Mesenchymal stem cell (in vitro differentiated cells and primary cell): Measurements from ENCODE around the gene RRP9.

Experiments used
- DNase-seq: peaks from one replicate; pipeline ENCODE4 v3.0.0-alpha.2; 2013
- H2AFZ ChIP-seq: one replicate; pipeline ENCODE4 v1.6.1; 2013; ENCODE audit warnings: low read depth, mild to moderate bottlenecking, control low read depth, inconsistent platforms, low read length, moderate library complexity
- H2AK5ac ChIP-seq: 2 replicates; pipeline ENCODE4 v1.6.1; 2013; ENCODE audit warnings: low read length, moderate library complexity, mild to moderate bottlenecking, inconsistent platforms; ENCODE audit not compliant: severe bottlenecking
- H2BK120ac ChIP-seq: one replicate; pipeline ENCODE4 v1.6.1; 2013; ENCODE audit warnings: low read depth, mild to moderate bottlenecking, inconsistent platforms, low read length, moderate library complexity
- H2BK12ac ChIP-seq, 2 experiments: one replicate each; pipeline ENCODE4 v1.6.1; 2013; ENCODE audit warnings: inconsistent platforms in 2 of 2, low read length in 2 of 2, mild to moderate bottlenecking in 2 of 2, moderate library complexity in 2 of 2, control low read depth in 1 of 2
- H2BK15ac ChIP-seq: one replicate; pipeline ENCODE4 v1.6.1; 2013; ENCODE audit warnings: mild to moderate bottlenecking, low read depth, inconsistent platforms; ENCODE audit not compliant: poor library complexity, severe bottlenecking
- H2BK5ac ChIP-seq: 2 replicates; pipeline ENCODE4 v1.6.1; 2013; ENCODE audit warnings: low read depth, mild to moderate bottlenecking, low read length, control low read depth, inconsistent platforms; ENCODE audit not compliant: poor library complexity, severe bottlenecking
- H3K14ac ChIP-seq, 2 experiments: one replicate each; pipeline ENCODE4 v1.6.1; 2013; ENCODE audit warnings: inconsistent platforms in 2 of 2, low read length in 2 of 2, control low read depth in 1 of 2, mild to moderate bottlenecking in 1 of 2, moderate library complexity in 1 of 2
- H3K18ac ChIP-seq, 2 experiments: one replicate each; pipeline ENCODE4 v1.6.1; 2013; ENCODE audit warnings: inconsistent platforms in 2 of 2, low read length in 2 of 2, control low read depth in 1 of 2, low read depth in 1 of 2, mild to moderate bottlenecking in 1 of 2
- H3K23ac ChIP-seq, 2 experiments: one replicate each; pipeline ENCODE4 v1.6.1; 2013; ENCODE audit warnings: inconsistent platforms in 2 of 2, low read length in 2 of 2, mild to moderate bottlenecking in 2 of 2, moderate library complexity in 2 of 2, control low read depth in 1 of 2
- H3K27ac ChIP-seq: 2 replicates; pipeline ENCODE4 v1.5.1; 2013; ENCODE audit warnings: mild to moderate bottlenecking, moderate library complexity, low read length, control low read depth, inconsistent platforms; ENCODE audit not compliant: poor library complexity, severe bottlenecking
- H3K27me3 ChIP-seq, 2 experiments: 2 replicates each; pipeline versions ENCODE4 v1.6.1 to v1.7.0; 2013; ENCODE audit warnings: low read length in 2 of 2, mild to moderate bottlenecking in 2 of 2, moderate library complexity in 2 of 2, control low read depth in 1 of 2, inconsistent platforms in 1 of 2; ENCODE audit not compliant: control insufficient read depth in 1 of 2, insufficient read depth in 1 of 2
- H3K36me3 ChIP-seq, 2 experiments: 2 replicates each; pipeline versions ENCODE4 v1.6.1 to v1.7.0; 2013; ENCODE audit warnings: low read length in 2 of 2, control low read depth in 1 of 2, inconsistent platforms in 1 of 2, low read depth in 1 of 2, mild to moderate bottlenecking in 1 of 2; ENCODE audit not compliant: insufficient read depth in 2 of 2, control insufficient read depth in 1 of 2
- H3K4ac ChIP-seq, 2 experiments: one replicate each; pipeline ENCODE4 v1.6.1; 2013; ENCODE audit warnings: inconsistent platforms in 2 of 2, low read length in 2 of 2, mild to moderate bottlenecking in 2 of 2, moderate library complexity in 2 of 2, control low read depth in 1 of 2, low read depth in 1 of 2
- H3K4me1 ChIP-seq: 2 replicates; pipeline ENCODE4 v1.6.1; 2013; ENCODE audit warnings: low read depth, low read length, control low read depth; ENCODE audit not compliant: control insufficient read depth, insufficient read depth
- H3K4me2 ChIP-seq: 2 replicates; pipeline ENCODE4 v1.6.1; 2013; ENCODE audit warnings: low read length, mild to moderate bottlenecking, inconsistent platforms; ENCODE audit not compliant: poor library complexity, severe bottlenecking
- H3K4me3 ChIP-seq, 2 experiments: 2 replicates each; pipeline versions ENCODE4 v1.5.1 to v1.7.0; 2013; ENCODE audit warnings: low read length in 2 of 2, mild to moderate bottlenecking in 2 of 2, control low read depth in 1 of 2, low read depth in 1 of 2; ENCODE audit not compliant: insufficient read depth in 1 of 2
- H3K79me1 ChIP-seq: replicated peaks from 2 replicates; pipeline ENCODE4 v1.6.1; 2013; ENCODE audit warnings: mild to moderate bottlenecking, control low read depth, low read length, inconsistent platforms; ENCODE audit not compliant: poor library complexity, severe bottlenecking
- H3K9ac ChIP-seq: 2 replicates; pipeline ENCODE4 v1.7.0; 2013; ENCODE audit warnings: mild to moderate bottlenecking, low read length, moderate library complexity
- H3K9me3 ChIP-seq: 2 replicates; pipeline ENCODE4 v1.7.0; 2013; ENCODE audit warnings: mild to moderate bottlenecking, low read length; ENCODE audit not compliant: control insufficient read depth
- H4K8ac ChIP-seq: one replicate; pipeline ENCODE4 v1.6.1; 2013; ENCODE audit warnings: inconsistent platforms, mild to moderate bottlenecking, low read length, moderate library complexity
- H4K91ac ChIP-seq: one replicate; pipeline ENCODE4 v1.6.1; 2013; ENCODE audit warnings: mild to moderate bottlenecking, low read length, inconsistent platforms
- WGBS: methylation state at CpG from one replicate; pipeline ENCODE4 v1.1.7; 2013; ENCODE audit warnings: mixed read lengths; 5-methylcytosine and 5-hydroxymethylcytosine counted together

RRP9 gene

DNA sequence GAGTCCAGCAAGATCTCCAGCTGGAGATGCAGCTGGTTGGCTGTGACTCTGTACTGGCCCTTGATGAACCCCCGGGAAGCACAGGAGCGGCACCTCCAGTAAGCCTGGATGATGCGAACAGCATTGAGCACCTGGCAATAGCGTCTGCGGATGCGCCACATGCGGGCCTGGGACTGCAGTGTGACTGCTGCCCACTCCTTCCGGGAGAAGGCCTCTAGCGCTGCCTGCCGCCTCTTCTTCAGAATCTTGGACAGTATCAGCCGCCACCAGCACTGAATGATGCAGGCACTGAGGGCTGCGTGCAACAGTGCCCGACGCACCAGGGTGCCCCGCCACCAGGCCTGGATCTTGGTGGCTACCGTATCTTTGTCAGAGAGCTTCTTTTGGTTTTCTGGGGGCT is 46.8 kb downstream of the RRP9 start:
- 87% methylated on average over 16 of the region's 16 CpGs for WGBS
- no peak overlapping the region for H2BK15ac ChIP-seq
- H3K4me1 ChIP-seq: no peaks in the 10 kb centered on the region
- no peak for DNase-seq
- H3K4me2 ChIP-seq: no peak overlapping the region
- H3K36me3 ChIP-seq: no peaks in the 10 kb centered on the region
- H2BK5ac ChIP-seq: no peak overlapping the region
- no peak overlapping the region for H3K4ac ChIP-seq
- H2AFZ ChIP-seq: no peak overlapping the region
- no peak overlapping the region for H2BK12ac ChIP-seq
- peaks cover 5 to 25% of the 10 kb centered on the region in 2 experiments for H3K27me3 ChIP-seq
- H3K14ac ChIP-seq: no peak overlapping the region
- no peak overlapping the region for H2BK120ac ChIP-seq
- no peak overlapping the region for H3K9ac ChIP-seq
- H3K4me3 ChIP-seq: no peak overlapping the region
- no peak overlapping the region for H4K91ac ChIP-seq
- H3K27ac ChIP-seq: no peak overlapping the region
- no peak overlapping the region for H3K23ac ChIP-seq
- no peaks in the 10 kb centered on the region for H3K79me1 ChIP-seq
- no peak overlapping the region for H4K8ac ChIP-seq
- no peak overlapping the region for H3K18ac ChIP-seq
- no peak overlapping the region for H2AK5ac ChIP-seq
- H3K9me3 ChIP-seq: no peaks in the 10 kb centered on the region

DNA sequence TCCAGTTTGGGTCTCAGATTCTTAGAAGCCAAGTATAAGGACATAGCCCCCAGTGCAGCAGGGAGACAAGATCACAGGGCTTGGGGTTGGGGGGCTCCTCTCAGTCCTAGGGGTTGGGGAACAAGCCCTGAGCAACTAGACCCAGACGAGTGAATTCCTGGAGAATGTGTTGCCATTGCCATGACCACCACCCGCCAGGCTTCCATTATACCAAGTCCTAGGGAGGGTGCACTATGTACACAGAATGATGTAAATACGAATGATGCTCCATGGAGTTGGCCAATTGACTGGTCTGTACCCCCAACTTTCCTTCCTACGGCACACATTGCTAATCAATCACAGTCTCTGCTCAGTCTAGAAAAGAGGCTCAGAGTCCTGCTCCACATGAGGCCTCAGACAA is 47.3 kb downstream of the RRP9 start:
- Histone ChIP-seq H2BK120ac (no peak overlapping the region), H2BK5ac (no peak overlapping the region), H2BK12ac (no peak overlapping the region), H3K27ac (no peak overlapping the region), H3K9ac (no peak overlapping the region), H3K4me1 (no peaks in the 10 kb centered on the region), H2BK15ac (no peak overlapping the region), H3K4me3 (no peak overlapping the region), H3K4ac (no peak overlapping the region), H4K8ac (no peak overlapping the region), H3K79me1 (no peaks in the 10 kb centered on the region), H3K23ac (no peak overlapping the region), H3K4me2 (no peak overlapping the region), H3K18ac (no peak overlapping the region), H3K9me3 (no peaks in the 10 kb centered on the region), H4K91ac (no peak overlapping the region), H3K27me3 (peaks cover 5 to 25% of the 10 kb centered on the region in 2 experiments), H3K14ac (no peak overlapping the region), H2AK5ac (no peak overlapping the region), H3K36me3 (no peaks in the 10 kb centered on the region), H2AFZ (no peak overlapping the region)
- 66% methylated on average over 4 of the region's 4 CpGs for WGBS
- DNase-seq: no peak

DNA sequence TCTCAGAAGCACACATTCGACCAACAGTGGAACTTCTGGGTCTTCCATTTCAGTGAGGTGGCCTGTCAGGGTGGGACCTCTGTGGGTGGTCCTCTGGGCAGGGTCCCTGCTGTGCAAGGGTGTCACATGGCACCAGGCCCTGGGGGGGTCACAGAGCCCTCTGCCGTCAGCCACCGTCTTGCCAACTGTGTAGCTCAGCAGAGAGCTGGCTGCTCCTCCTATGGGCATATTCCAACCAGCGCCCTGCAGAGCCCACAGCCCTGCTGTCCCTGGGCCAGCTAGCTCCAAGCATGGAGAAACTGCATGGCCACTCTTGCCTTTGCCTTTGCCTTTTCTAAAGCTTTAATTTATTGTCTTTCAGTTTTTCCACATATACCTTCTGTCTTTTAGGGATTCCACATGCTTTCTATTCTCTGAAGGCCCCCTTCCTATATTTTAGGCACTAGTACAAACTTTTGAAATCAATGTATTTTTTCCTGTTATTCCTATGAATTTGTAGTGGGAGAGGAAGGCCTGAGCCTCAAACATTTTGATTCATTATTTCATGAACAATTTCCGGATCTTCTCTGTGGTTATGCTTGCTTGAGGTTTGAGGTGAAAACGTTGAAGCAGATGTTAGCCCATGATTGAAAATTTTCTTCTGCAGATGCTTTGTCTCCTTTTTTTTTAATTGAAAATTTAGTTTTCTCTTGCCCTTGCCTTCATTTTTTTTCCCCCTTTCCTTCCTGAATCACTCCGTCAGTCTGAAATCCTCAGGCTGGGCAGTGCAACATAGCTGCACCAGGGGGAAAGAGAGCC is 50.3 kb downstream of the RRP9 start:
- no peak overlapping the region for H3K4me3 ChIP-seq
- H3K23ac ChIP-seq: no peak overlapping the region
- H3K9me3 ChIP-seq: no peaks in the 10 kb centered on the region
- no peak overlapping the region for H2AK5ac ChIP-seq
- H2BK5ac ChIP-seq: no peak overlapping the region
- 80% methylated on average over 7 of the region's 7 CpGs for WGBS
- H3K4ac ChIP-seq: no peak overlapping the region
- no peaks in the 10 kb centered on the region for H3K79me1 ChIP-seq
- H3K14ac ChIP-seq: peak overlapping the region in 1 of 2 experiments; percentile 62
- no peak overlapping the region for H2BK12ac ChIP-seq
- peaks cover 5 to 25% of the 10 kb centered on the region in 2 experiments for H3K27me3 ChIP-seq
- no peak overlapping the region for H2BK15ac ChIP-seq
- no peak overlapping the region for H3K4me2 ChIP-seq
- H2AFZ ChIP-seq: no peak overlapping the region
- no peak overlapping the region for H4K91ac ChIP-seq
- no peak overlapping the region for H2BK120ac ChIP-seq
- H3K4me1 ChIP-seq: no peaks in the 10 kb centered on the region
- H3K36me3 ChIP-seq: no peaks in the 10 kb centered on the region
- no peak overlapping the region for H3K27ac ChIP-seq
- H4K8ac ChIP-seq: no peak overlapping the region
- no peak overlapping the region for H3K18ac ChIP-seq
- DNase-seq: no peak
- H3K9ac ChIP-seq: no peak overlapping the region

DNA sequence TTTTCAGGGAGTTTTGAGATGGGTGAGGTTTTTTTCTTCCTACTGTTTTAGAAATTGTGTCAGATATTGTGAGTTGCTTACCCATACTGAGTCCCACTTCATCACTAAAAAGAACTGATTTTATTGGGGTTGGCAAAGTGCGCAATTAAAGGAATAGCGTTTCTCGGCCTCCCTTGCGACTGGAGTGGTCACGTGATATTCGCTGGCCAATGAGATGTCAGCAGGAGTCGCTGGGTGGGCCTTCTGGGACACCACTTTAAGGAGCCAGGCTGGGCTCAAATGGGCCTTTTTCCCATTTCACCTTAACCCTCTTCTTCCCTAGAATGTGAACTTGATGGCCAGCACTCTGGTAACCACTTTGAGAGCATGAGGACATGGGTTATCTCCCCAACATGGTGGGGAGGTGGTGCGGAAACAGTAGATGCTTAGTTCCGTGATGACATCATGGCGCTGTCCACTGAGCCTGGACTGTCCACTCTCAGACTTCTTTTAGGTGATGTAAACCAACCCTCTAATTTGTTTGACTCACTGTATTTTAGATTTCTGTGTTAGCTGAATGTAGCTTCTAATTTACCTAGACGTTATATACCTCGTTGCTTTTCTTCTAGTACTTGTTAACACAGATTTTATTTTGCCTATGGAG is 53.1 kb downstream of the RRP9 start:
- Histone ChIP-seq H3K79me1 (no peaks in the 10 kb centered on the region), H3K36me3 (no peaks in the 10 kb centered on the region), H3K9ac (no peak overlapping the region), H3K4me1 (no peaks in the 10 kb centered on the region), H2BK120ac (no peak overlapping the region), H2BK5ac (no peak overlapping the region), H3K9me3 (no peaks in the 10 kb centered on the region), H2BK15ac (no peak overlapping the region), H3K4ac (no peak overlapping the region), H3K18ac (no peak overlapping the region), H4K8ac (no peak overlapping the region), H2AFZ (no peak overlapping the region), H3K4me3 (no peak overlapping the region), H3K27ac (no peak overlapping the region), H4K91ac (no peak overlapping the region), H2AK5ac (no peak overlapping the region), H3K4me2 (no peak overlapping the region), H3K27me3 (peaks cover 0 to 19% of the 10 kb centered on the region in 2 experiments), H3K14ac (no peak overlapping the region), H3K23ac (no peak overlapping the region), H2BK12ac (no peak overlapping the region)
- 93% methylated on average over 12 of the region's 12 CpGs for WGBS
- no peak for DNase-seq
